ENCODE measurements around the gene FRAS1.
"Not testable (repeated sequence)": the region's sequence is repeated elsewhere in the genome, so short reads cannot be mapped to it uniquely, and the experiment has no call there.

The FRAS1 gene

GRCh38 chr4:78057600-78058550 is 752 bp downstream of the FRAS1 start:
- DNase-seq, result no peak

GRCh38 chr4:78058591-78059523 is 1.7 kb downstream of the FRAS1 start:
- no peak for DNase-seq

- no peak for DNase-seq
Observed at GRCh38 chr4:78059524-78059889, 2.4 kb downstream of the FRAS1 start.

GRCh38 chr4:78059938-78060337 is 2.8 kb downstream of the FRAS1 start:
- no peak for DNase-seq

- DNase-seq, result no peak
Observed at GRCh38 chr4:78061939-78062570, 4.9 kb downstream of the FRAS1 start.

GRCh38 chr4:78065508-78066192 is 8.5 kb downstream of the FRAS1 start:
- DNase-seq, result no peak

- no peak for DNase-seq
Observed at GRCh38 chr4:78068481-78068880, 11.4 kb downstream of the FRAS1 start.

GRCh38 chr4:78069319-78069718 is 12.2 kb downstream of the FRAS1 start:
- DNase-seq, result no peak

- no peak for DNase-seq
Observed at GRCh38 chr4:78069859-78070258, 12.7 kb downstream of the FRAS1 start.

GRCh38 chr4:78070731-78071282 is 13.7 kb downstream of the FRAS1 start:
- DNase-seq, result no peak

GRCh38 chr4:78074759-78075158 is 17.6 kb downstream of the FRAS1 start:
- DNase-seq, result no peak

- DNase-seq, result no peak
Observed at GRCh38 chr4:78075986-78076385, 18.9 kb downstream of the FRAS1 start.

- DNase-seq, result no peak
Observed at GRCh38 chr4:78078101-78078500, 21.0 kb downstream of the FRAS1 start.

- no peak for DNase-seq
Observed at GRCh38 chr4:78079726-78080430, 22.8 kb downstream of the FRAS1 start.

- DNase-seq, result no peak
Observed at GRCh38 chr4:78081541-78081940, 24.4 kb downstream of the FRAS1 start.

GRCh38 chr4:78083035-78083434 is 25.9 kb downstream of the FRAS1 start:
- no peak for DNase-seq

- DNase-seq, result no peak
Observed at GRCh38 chr4:78091534-78091933, 34.4 kb downstream of the FRAS1 start.

GRCh38 chr4:78092350-78092749 is 35.2 kb downstream of the FRAS1 start:
- not testable (repeated sequence) for DNase-seq

GRCh38 chr4:78092850-78093249 is 35.7 kb downstream of the FRAS1 start:
- no peak for DNase-seq

- no peak for DNase-seq
Observed at GRCh38 chr4:78095081-78095480, 38.0 kb downstream of the FRAS1 start.

- no peak for DNase-seq
Observed at GRCh38 chr4:78099058-78099457, 41.9 kb downstream of the FRAS1 start.

- no peak for DNase-seq
Observed at GRCh38 chr4:78100060-78100459, 42.9 kb downstream of the FRAS1 start.
